Measurements from ENCODE around the gene JMY.

Gene JMY

DNA sequence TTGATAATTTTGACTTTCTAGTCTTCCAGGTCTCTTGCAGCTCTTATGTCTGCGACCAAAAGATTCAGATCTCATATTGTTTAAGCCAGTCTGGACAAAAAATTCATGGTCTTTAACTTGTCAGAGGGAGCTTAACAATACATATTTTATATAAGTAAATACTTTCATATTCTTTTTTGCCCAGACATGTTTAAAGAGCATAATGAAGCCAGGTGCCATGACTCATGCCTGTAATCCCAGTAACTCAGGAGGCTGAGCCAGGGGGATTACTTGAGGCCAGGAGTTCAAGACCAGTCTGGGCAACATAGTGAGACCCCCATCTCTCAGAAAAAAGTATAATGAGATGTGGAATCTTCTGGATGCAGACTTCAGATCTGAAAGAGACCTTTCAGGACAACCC lies 69.8 kb downstream of the JMY start:
- H3K4me1 ChIP-seq (ENCODE audit: control insufficient read depth, insufficient read depth, low read length) = peaks cover 4% of the 10 kb centered on the region; the same call in 1 of the 2 replicates
- TF ChIP-seq ZNF433 (tag by site-specific recombination; IDR thresholded peaks at IDR 0.05; ENCODE audit: low read depth) = no peak
- no peaks in the 10 kb centered on the region for H3K9me3 ChIP-seq (ENCODE audit: control insufficient read depth, insufficient read depth, low read depth, low read length)
- no peak overlapping the region for H3K4me3 ChIP-seq (ENCODE audit: low read depth, low read length)
- H3K27ac ChIP-seq (ENCODE audit: extremely low read depth, low read depth, low read length) = no peak overlapping the region
- ChIA-PET POLR2A (no interaction called here), CTCF (interaction anchor here (0.6 kb wide), 1 partner anchor 183 kb away, joined by 3 read pairs; no protein-coding TSS in a partner anchor)
- H3K36me3 ChIP-seq (ENCODE audit: control insufficient read depth in 2 of 2, insufficient read depth in 1 of 2, low read length in 2 of 2) = peaks cover 21 to 48% of the 10 kb centered on the region in 2 experiments

DNA sequence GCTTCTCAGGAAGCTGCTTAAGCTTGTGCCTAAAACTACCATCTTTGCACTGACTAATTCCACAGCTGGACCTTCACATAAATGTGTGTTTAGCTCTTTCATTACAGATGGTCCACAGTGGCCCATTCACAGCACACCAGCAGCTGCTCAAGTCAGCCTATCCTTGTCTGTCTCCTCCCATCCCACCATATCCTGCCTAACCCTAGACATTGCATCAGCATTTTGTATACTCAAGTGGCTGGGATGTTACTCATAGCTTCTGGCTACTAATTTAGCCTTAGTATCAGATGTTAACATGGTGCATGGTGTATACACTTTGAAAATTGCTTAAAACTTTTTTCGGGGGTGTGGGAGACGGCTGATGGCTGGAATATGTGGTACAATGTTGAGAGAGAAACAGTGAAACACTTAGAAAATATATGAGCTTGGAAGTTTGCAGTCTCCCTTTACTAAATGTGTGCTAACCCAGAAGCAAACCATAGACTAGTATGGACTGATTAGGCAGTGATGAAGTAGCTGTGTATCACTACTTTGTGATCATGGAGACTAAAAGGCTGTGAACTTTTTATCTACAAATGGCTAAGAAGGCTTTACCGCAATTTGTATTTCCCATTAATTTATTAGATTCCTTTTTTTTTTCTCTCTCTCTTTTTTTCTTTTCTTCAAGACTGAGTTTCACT lies 83.1 kb downstream of the JMY start:
- H3K4me1 ChIP-seq (ENCODE audit: control insufficient read depth, insufficient read depth, low read length) = 0 out of 2 replicates have a peak, but pooled peaks cover 3% of the 10 kb centered on the region
- peaks cover 36 to 41% of the 10 kb centered on the region in 2 experiments for H3K36me3 ChIP-seq (ENCODE audit: control insufficient read depth in 2 of 2, insufficient read depth in 1 of 2, low read length in 2 of 2)
- no peaks in the 10 kb centered on the region for H3K9me3 ChIP-seq (ENCODE audit: control insufficient read depth, insufficient read depth, low read depth, low read length)
- CTCF ChIA-PET = interaction anchor here (0.6 to 2.8 kb wide), 4 partner anchors 15 to 294 kb away, joined by 3 to 10 read pairs (median 6); no protein-coding TSS in a partner anchor
- no peak overlapping the region for H3K4me3 ChIP-seq (ENCODE audit: low read depth, low read length)
- no peak overlapping the region for H3K27ac ChIP-seq (ENCODE audit: extremely low read depth, low read depth, low read length)
- POLR2A ChIA-PET = no interaction called here
- TF ChIP-seq ZFHX2 (tag by site-specific recombination; conservative IDR thresholded peaks at IDR 0.05) (no peak), ZBTB17 (tag by site-specific recombination; IDR thresholded peaks at IDR 0.05) (0 out of 2 replicates have a peak, but pooled peaks have one; percentile 17)

DNA sequence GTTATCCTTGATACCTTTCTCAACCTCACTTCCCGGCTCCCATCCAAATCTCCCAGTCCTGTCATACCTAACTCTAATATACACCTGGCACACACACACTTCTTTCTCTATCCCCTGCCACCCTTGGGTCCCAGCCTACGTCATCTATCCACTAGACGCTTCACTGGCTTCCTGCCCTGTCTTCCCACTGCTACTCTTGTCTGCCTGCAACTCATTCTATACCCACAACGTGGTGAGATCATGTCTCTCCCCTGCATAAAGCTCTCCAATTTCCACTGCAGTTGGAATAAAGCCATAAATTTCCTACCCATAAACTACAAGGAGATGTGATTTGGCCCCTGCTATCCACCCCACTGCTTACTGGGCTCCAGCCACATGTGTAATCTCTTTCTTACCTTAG lies 93.5 kb downstream of the JMY start:
- CTCF ChIA-PET = no interaction called here
- TF ChIP-seq EGR2 (tag by site-specific recombination; IDR thresholded peaks at IDR 0.05; ENCODE audit: low read depth) (peak; percentile 34; the same call in 1 of the 2 replicates), ZNF175 (tag by site-specific recombination; IDR thresholded peaks at IDR 0.05) (no peak), ZNF292 (tag by site-specific recombination; IDR thresholded peaks at IDR 0.05; ENCODE audit: borderline replicate concordance, low read depth) (no peak), TRIM28 (IDR thresholded peaks at IDR 0.05; ENCODE audit: borderline replicate concordance, low read length) (no peak), ZNF211 (tag by site-specific recombination; IDR thresholded peaks at IDR 0.05; ENCODE audit: low read depth) (0 out of 2 replicates have a peak, but pooled peaks have one; percentile 23), ZNF473 (tag by site-specific recombination; IDR thresholded peaks at IDR 0.05) (no peak), YY2 (tag by site-specific recombination; IDR thresholded peaks at IDR 0.05) (no peak), KLF7 (tag by site-specific recombination; IDR thresholded peaks at IDR 0.05; ENCODE audit: borderline replicate concordance) (no peak), ZSCAN30 (tag by site-specific recombination; IDR thresholded peaks at IDR 0.05) (no peak), ZNF366 (tag by site-specific recombination; conservative IDR thresholded peaks at IDR 0.05) (0 out of 2 replicates have a peak, but pooled peaks have one; percentile 12), ZNF548 (tag by site-specific recombination; IDR thresholded peaks at IDR 0.05) (0 out of 2 replicates have a peak, but pooled peaks have one; percentile 40), ZNF785 (tag by site-specific recombination; IDR thresholded peaks at IDR 0.05) (no peak), ZNF214 (tag by site-specific recombination; IDR thresholded peaks at IDR 0.05; ENCODE audit: borderline replicate concordance) (no peak), ZNF521 (tag by site-specific recombination; IDR thresholded peaks at IDR 0.05) (no peak)
- TF ChIP-seq, protein P1, sequence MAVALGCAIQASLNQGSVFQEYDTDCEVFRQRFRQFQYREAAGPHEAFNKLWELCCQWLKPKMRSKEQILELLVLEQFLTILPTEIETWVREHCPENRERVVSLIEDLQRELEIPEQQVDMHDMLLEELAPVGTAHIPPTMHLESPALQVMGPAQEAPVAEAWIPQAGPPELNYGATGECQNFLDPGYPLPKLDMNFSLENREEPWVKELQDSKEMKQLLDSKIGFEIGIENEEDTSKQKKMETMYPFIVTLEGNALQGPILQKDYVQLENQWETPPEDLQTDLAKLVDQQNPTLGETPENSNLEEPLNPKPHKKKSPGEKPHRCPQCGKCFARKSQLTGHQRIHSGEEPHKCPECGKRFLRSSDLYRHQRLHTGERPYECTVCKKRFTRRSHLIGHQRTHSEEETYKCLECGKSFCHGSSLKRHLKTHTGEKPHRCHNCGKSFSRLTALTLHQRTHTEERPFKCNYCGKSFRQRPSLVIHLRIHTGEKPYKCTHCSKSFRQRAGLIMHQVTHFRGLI (tag by site-specific recombination; IDR thresholded peaks at IDR 0.05) = no peak
- TF ChIP-seq, protein P2, sequence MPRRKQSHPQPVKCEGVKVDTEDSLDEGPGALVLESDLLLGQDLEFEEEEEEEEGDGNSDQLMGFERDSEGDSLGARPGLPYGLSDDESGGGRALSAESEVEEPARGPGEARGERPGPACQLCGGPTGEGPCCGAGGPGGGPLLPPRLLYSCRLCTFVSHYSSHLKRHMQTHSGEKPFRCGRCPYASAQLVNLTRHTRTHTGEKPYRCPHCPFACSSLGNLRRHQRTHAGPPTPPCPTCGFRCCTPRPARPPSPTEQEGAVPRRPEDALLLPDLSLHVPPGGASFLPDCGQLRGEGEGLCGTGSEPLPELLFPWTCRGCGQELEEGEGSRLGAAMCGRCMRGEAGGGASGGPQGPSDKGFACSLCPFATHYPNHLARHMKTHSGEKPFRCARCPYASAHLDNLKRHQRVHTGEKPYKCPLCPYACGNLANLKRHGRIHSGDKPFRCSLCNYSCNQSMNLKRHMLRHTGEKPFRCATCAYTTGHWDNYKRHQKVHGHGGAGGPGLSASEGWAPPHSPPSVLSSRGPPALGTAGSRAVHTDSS (tag by site-specific recombination; IDR thresholded peaks at IDR 0.05) = no peak
- TF ChIP-seq, protein P3, sequence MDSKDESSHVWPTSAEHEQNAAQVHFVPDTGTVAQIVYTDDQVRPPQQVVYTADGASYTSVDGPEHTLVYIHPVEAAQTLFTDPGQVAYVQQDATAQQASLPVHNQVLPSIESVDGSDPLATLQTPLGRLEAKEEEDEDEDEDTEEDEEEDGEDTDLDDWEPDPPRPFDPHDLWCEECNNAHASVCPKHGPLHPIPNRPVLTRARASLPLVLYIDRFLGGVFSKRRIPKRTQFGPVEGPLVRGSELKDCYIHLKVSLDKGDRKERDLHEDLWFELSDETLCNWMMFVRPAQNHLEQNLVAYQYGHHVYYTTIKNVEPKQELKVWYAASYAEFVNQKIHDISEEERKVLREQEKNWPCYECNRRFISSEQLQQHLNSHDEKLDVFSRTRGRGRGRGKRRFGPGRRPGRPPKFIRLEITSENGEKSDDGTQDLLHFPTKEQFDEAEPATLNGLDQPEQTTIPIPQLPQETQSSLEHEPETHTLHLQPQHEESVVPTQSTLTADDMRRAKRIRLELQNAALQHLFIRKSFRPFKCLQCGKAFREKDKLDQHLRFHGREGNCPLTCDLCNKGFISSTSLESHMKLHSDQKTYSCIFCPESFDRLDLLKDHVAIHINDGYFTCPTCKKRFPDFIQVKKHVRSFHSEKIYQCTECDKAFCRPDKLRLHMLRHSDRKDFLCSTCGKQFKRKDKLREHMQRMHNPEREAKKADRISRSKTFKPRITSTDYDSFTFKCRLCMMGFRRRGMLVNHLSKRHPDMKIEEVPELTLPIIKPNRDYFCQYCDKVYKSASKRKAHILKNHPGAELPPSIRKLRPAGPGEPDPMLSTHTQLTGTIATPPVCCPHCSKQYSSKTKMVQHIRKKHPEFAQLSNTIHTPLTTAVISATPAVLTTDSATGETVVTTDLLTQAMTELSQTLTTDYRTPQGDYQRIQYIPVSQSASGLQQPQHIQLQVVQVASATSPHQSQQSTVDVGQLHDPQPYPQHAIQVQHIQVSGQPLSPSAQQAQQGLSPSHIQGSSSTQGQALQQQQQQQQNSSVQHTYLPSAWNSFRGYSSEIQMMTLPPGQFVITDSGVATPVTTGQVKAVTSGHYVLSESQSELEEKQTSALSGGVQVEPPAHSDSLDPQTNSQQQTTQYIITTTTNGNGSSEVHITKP (tag by site-specific recombination; IDR thresholded peaks at IDR 0.05) = 0 out of 2 replicates have a peak, but pooled peaks have one; percentile 33
- TF ChIP-seq, protein P4, sequence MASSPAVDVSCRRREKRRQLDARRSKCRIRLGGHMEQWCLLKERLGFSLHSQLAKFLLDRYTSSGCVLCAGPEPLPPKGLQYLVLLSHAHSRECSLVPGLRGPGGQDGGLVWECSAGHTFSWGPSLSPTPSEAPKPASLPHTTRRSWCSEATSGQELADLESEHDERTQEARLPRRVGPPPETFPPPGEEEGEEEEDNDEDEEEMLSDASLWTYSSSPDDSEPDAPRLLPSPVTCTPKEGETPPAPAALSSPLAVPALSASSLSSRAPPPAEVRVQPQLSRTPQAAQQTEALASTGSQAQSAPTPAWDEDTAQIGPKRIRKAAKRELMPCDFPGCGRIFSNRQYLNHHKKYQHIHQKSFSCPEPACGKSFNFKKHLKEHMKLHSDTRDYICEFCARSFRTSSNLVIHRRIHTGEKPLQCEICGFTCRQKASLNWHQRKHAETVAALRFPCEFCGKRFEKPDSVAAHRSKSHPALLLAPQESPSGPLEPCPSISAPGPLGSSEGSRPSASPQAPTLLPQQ (tag by site-specific recombination; IDR thresholded peaks at IDR 0.05) = peak; percentile 25; the same call in 1 of the 2 replicates

More for the DNA sequence above, 93.5 kb downstream of the JMY start:
- Histone ChIP-seq H3K4me1 (ENCODE audit: control insufficient read depth, insufficient read depth, low read length) (no peaks in the 10 kb centered on the region), H3K9me3 (ENCODE audit: control insufficient read depth, insufficient read depth, low read depth, low read length) (no peaks in the 10 kb centered on the region), H3K4me3 (ENCODE audit: low read depth, low read length) (no peak overlapping the region), H3K36me3 (ENCODE audit: control insufficient read depth in 2 of 2, insufficient read depth in 1 of 2, low read length in 2 of 2) (peaks cover 0 to 4% of the 10 kb centered on the region in 2 experiments; a peak in 1 of 3 replicates), H3K27ac (ENCODE audit: extremely low read depth, low read depth, low read length) (no peak overlapping the region)
- POLR2A ChIA-PET = no interaction called here
